Skeletal muscle tissue (tissue), 5 donors: Measurements from ENCODE around the gene CHST1. TPM values are rescaled to one million over a fixed set of nuclear protein-coding genes. Genes with fewer than 3 reads are reported as not detected.

Experiments used
- H3K27ac ChIP-seq: one replicate; pipeline ENCODE4 v1.7.0; 2013; ENCODE audit warnings: mild to moderate bottlenecking, low read depth, low read length, inconsistent platforms
- H3K27me3 ChIP-seq, 3 donors: one replicate each; pipeline ENCODE4 v1.7.0; 2013; ENCODE audit warnings: low read length in 3 of 3; ENCODE audit not compliant: control insufficient read depth in 3 of 3, insufficient read depth in 3 of 3
- H3K36me3 ChIP-seq, 3 donors: one replicate each; pipeline ENCODE4 v1.7.0; 2013; ENCODE audit warnings: low read length in 3 of 3; ENCODE audit not compliant: control insufficient read depth in 3 of 3, insufficient read depth in 3 of 3
- H3K4me1 ChIP-seq, 3 donors: one replicate each; pipeline ENCODE4 v1.7.0; 2013; ENCODE audit warnings: low read length in 3 of 3, mild to moderate bottlenecking in 3 of 3; ENCODE audit not compliant: control insufficient read depth in 3 of 3, insufficient read depth in 3 of 3
- H3K4me3 ChIP-seq, 3 donors: one replicate each; pipeline ENCODE4 v1.7.0; 2013; ENCODE audit warnings: low read length in 3 of 3
- H3K9ac ChIP-seq, 3 donors: one replicate each; pipeline ENCODE4 v1.7.0; 2013; ENCODE audit warnings: low read length in 3 of 3, mild to moderate bottlenecking in 3 of 3, moderate library complexity in 2 of 3, low read depth in 1 of 3
- H3K9me3 ChIP-seq, 3 donors: one replicate each; pipeline ENCODE4 v1.7.0; 2013; ENCODE audit warnings: low read length in 3 of 3; ENCODE audit not compliant: control insufficient read depth in 3 of 3
- small RNA-seq: library from RNA; depleted of rRNA; stranded (forward); fragments of <200 nt; gene quantifications from one replicate; pipeline ENCODE3, GENCODE V24; 2014
- total RNA-seq: library from RNA; depleted of rRNA; stranded (reverse); fragments of >200 nt; gene quantifications from one replicate; pipeline ENCODE4 v1.2.3, GENCODE V29; 2014
- donor health status: Osteomylitis.

CHST1 gene
- total RNA-seq, 1 donor from 2014 or later: 3.1 TPM

DNA sequence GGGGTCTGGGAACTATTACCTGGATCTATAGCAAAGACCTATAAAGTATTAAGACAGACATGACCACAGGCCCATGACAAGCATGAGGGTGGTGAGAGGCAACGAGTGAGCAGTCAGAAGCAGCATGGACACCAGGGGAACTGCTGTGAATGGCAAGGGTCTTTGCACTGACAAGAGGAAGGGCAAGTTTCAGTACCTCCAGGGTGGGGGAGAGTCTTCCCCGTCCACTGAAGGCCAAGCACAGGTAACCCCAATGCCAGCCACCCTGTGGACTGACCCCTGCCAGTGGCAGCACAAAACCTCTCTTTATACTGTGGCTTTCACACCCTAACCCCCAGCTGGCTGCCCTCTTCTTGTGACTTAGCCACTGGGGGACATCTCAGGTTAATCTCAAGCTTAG is 55.5 kb downstream of the CHST1 start:
- no peak overlapping the region for H3K27ac ChIP-seq

GRCh38 chr11:45609337-45609736 is 56.1 kb downstream of the CHST1 start:
- no peak overlapping the region for H3K27ac ChIP-seq
- H3K27me3 ChIP-seq: peaks cover 0 to 7% (median 0%) of the 10 kb centered on the region in 3 donors
- H3K36me3 ChIP-seq: no peaks in the 10 kb centered on the region
- H3K9me3 ChIP-seq: no peaks in the 10 kb centered on the region
- H3K9ac ChIP-seq: no peak overlapping the region
- no peaks in the 10 kb centered on the region for H3K4me1 ChIP-seq
- H3K4me3 ChIP-seq: no peak overlapping the region

More for the DNA sequence above, 55.5 kb downstream of the CHST1 start:
- H3K9me3 ChIP-seq: no peaks in the 10 kb centered on the region
- H3K9ac ChIP-seq: no peak overlapping the region
- H3K4me1 ChIP-seq: no peaks in the 10 kb centered on the region
- H3K36me3 ChIP-seq: no peaks in the 10 kb centered on the region
- no peak overlapping the region for H3K4me3 ChIP-seq
- peaks cover 0 to 7% (median 0%) of the 10 kb centered on the region in 3 donors for H3K27me3 ChIP-seq

- no peak overlapping the region for H3K9ac ChIP-seq
- H3K27ac ChIP-seq: no peak overlapping the region
- no peaks in the 10 kb centered on the region for H3K36me3 ChIP-seq
Measured at GRCh38 chr11:45607995-45608394, 57.4 kb downstream of the CHST1 start.

DNA sequence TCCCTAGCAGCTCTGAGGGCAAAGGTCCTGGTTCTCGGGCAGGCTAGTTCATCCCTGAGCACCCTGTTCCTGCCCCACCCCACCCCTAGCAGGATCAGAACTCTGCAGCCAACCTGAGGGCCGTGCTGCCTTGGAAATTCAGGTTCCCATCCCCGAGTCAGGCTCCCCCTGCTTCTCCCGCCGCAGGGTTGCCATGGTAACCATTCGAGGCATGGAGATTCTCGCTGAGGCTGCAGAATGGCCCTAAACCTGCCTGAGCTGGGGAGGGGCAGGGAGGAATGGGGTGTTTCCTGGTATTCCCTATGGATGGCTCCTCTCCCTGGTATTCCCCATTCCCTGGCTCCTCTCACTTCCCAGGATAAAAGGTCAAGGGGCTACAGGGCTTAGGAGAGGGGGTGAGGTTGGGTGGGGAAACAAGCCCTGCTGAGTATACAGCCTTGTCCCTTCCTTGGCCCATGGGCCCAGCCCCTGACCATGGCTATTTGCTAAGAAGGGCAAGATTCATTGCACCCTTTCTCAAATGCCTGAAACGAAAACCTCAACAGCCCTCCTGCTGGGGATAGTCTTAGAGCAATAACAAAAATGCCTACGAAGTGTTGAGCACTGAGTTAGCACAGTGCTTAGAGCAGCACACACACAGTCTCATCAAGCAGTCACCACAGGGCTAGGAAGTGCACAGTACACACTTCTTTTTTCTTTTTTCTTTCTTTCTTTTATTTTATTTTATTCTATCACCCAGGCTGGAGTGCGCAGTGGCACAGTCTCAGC is 58.7 kb downstream of the CHST1 start:
- Histone ChIP-seq H3K27ac (no peak overlapping the region), H3K36me3 (no peaks in the 10 kb centered on the region), H3K9ac (no peak overlapping the region), H3K4me1 (no peaks in the 10 kb centered on the region), H3K27me3 (peaks cover 0 to 13% (median 0%) of the 10 kb centered on the region in 3 donors), H3K9me3 (no peaks in the 10 kb centered on the region), H3K4me3 (no peak overlapping the region)

More at GRCh38 chr11:45607995-45608394, 57.4 kb downstream of the CHST1 start:
- H3K9me3 ChIP-seq: no peaks in the 10 kb centered on the region
- H3K4me1 ChIP-seq: no peaks in the 10 kb centered on the region
- peaks cover 0 to 10% (median 0%) of the 10 kb centered on the region in 3 donors for H3K27me3 ChIP-seq
- no peak overlapping the region for H3K4me3 ChIP-seq

DNA sequence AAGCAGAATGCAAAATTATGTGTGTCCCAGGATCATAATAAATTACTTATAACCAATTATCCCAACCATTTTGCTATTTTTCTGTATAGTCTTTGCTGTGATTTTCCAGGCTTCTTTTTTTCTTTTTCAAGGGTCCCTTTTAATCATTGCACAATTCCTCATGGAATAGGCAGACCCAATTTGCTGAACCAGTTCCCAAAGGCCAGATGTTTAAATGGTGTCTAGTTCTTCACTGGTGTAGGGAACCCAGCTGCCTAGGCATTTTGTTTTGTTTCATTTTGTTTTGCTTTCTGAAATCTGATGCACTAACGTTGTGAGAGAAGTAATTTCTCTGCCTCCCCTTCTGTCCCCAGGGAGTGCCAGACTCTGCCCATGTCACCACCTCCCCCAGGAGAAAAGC is 60.4 kb downstream of the CHST1 start:
- Histone ChIP-seq H3K9me3 (no peaks in the 10 kb centered on the region), H3K27me3 (peaks cover 0 to 17% (median 0%) of the 10 kb centered on the region in 3 donors), H3K9ac (no peak overlapping the region), H3K27ac (no peak overlapping the region), H3K4me3 (no peak overlapping the region), H3K4me1 (no peaks in the 10 kb centered on the region), H3K36me3 (no peaks in the 10 kb centered on the region)

- Histone ChIP-seq H3K27me3 (peaks cover 0 to 23% (median 0%) of the 10 kb centered on the region in 3 donors), H3K27ac (no peak overlapping the region), H3K9ac (no peak overlapping the region), H3K9me3 (no peaks in the 10 kb centered on the region), H3K4me3 (no peak overlapping the region), H3K4me1 (no peaks in the 10 kb centered on the region), H3K36me3 (no peaks in the 10 kb centered on the region)
Measured at GRCh38 chr11:45603946-45604682, 61.3 kb downstream of the CHST1 start.

GRCh38 chr11:45599161-45599943 is 66.1 kb downstream of the CHST1 start:
- Histone ChIP-seq H3K9me3 (no peaks in the 10 kb centered on the region), H3K9ac (no peak overlapping the region), H3K27ac (no peak overlapping the region), H3K4me3 (no peak overlapping the region), H3K27me3 (peaks cover 5 to 16% (median 6%) of the 10 kb centered on the region in 3 donors), H3K36me3 (no peaks in the 10 kb centered on the region), H3K4me1 (no peaks in the 10 kb centered on the region)

Small RNAs within 50 kb of the gene (small RNA-seq; reads per million reads assigned to genes)
- not detected for gene MIR7154

Other genes starting within 250 kb of the CHST1 start
- gene SLC35C1, start 139.5 kb upstream of the CHST1 start, total RNA-seq: 2.6 TPM
- 37.6 TPM for gene CRY2, start 181.9 kb upstream of the CHST1 start, total RNA-seq
- gene MAPK8IP1, start 220.0 kb upstream of the CHST1 start, total RNA-seq: 18.8 TPM
- 1.6 TPM for gene FREY1, start 241.6 kb upstream of the CHST1 start, total RNA-seq